Activated CD8-positive, alpha-beta memory T cell treated with anti-CD3 and anti-CD28 coated beads, Interleukin-2, amount 50 U/mL, for 1 hour (primary cell): ENCODE measurements around the gene PRB4.
"Not testable (repeated sequence)": the region's sequence is repeated elsewhere in the genome, so short reads cannot be mapped to it uniquely, and the experiment has no call there.

Source experiments
- DNase-seq: peaks from one replicate; pipeline ENCODE4 v3.0.0-alpha.2; 2020; ENCODE audit errors: extremely low read depth

PRB4 gene

DNA sequence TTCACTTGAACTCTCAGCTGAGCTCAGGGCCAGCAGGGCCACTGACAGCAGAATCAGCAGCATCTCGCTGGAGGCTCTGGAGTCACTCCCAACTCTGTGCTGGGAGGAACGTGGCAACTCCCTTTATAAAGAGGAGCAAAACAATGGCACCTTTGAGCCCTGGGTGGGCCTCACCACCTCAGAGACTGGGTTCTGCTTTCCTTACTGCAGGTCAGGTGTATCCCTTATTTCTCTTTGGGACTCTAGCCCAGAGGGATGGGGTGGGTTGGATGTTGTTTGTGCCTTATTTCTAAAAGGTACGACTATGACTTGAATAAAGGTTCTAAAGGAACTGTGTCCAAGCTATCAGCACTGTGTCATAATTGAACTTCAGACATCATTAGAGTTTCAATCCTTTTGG is at the start of gene PRB4:
PRB4 (minus strand) TSS at position 101 of the 400 bp plus-strand sequence; CDS start at position 63, 38 bp downstream.
- DNase-seq: no peak

DNA sequence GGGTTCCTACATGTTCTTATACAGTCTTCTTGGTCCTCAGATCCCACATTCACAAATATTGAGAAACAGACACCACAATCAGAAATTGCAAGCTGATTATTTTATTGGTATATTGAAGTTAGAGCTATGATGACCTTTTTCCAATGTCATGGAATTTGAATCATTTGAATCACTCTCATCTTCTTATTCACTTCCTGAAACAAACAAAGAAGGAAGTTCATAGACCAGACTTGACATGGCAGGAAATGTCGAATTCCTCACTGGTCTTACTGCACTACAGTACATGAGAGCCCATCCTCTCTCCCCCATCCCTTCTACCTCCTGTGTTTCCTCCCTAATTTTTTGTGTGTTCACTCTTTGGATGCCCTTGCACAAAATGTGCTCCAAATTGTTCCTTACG is 41.5 kb upstream of the PRB4 start:
- not testable (repeated sequence) for DNase-seq

DNA sequence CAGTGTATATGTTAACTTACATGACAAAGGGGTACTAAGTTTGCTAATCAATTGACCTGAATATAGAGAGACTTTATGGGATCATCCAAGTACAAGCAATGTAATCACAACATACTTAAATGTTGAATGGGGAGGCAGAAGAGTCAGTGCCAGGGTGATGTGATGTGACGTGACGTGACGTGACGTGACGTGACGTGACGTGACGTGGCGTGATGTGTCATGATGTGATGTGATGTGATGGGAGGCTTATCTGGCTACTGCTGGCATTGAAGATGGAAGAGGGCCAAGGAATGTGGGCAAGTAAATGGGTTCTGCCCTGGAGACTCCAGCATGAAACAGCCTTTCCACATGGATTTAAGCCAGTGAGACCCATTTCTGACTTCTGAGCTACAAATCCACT is 38.2 kb upstream of the PRB4 start:
- no peak for DNase-seq

DNA sequence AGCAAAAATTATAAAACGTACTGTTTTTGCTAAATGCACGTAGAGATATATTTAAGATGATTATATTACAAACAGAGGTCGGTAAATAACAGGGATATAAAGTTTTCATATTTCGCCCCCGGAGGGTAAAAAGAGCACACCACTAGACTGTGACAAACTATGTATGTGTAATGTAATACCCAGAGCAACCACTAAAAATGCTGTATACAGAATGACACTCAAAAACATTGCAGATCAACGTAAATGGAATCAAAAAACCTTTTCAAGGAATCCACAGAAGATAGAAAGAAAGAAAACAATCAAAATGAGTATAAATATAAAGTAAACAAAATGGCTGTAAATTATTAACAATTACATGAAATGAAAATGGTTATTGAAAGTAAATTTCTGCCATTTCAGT is 37.6 kb upstream of the PRB4 start:
- no peak for DNase-seq

DNA sequence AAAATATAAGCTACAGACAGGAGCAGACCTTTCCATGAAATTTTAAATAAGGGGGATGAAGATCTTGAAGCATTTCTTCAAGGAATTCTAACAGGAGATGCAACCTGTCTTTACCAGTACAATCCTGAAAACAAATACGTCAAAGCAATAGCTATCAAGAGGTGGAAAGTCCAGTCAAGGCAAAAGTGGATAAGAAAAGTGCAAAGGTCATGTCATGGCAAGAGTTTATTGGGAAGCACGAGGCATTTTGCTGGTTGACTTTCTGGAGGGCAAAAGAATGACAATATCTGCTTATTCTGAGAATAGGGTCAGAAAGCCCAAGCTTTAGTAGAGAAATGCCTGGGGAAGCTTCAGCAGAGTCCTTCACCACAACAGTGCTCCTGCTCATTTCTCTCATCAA is 34.3 kb upstream of the PRB4 start:
- DNase-seq: no peak

DNA sequence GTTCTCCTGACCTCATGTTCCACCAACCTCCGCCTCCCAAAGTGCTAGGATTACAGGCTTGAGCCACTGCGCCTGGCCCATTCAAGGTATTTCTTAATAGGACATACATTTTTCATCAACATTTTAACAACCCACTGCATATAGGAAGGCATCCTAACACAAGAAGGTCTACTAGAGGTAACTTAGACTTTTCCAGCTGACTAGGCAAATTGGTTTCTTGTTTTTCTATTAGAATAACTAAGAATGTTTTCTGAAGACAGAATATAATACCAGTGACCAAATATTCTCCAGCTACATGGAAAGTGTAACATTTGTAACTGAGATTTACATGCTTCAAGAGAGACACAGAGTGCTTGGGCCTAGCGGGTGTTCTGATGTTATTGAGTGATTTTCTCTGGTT is 14.2 kb upstream of the PRB4 start:
- DNase-seq: no peak

DNA sequence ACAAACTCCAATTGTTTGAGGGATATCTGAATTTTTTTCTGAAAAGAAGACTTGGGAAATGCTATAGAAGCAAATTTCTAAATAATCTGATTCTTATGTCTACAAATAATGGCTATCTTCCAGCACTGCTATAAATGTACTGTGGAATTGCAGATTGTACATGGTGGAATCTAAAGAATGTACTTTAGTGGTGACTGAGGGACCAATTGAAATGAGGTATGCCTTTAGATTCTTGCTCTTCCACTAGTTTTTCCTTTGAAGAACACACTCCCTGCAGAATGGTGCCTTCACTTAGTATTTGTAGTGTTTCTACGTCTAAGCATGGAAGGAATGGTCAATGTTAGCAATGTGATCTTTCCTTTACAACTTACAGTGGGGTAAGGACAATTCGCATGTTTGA is 11.7 kb upstream of the PRB4 start:
- no peak for DNase-seq

DNA sequence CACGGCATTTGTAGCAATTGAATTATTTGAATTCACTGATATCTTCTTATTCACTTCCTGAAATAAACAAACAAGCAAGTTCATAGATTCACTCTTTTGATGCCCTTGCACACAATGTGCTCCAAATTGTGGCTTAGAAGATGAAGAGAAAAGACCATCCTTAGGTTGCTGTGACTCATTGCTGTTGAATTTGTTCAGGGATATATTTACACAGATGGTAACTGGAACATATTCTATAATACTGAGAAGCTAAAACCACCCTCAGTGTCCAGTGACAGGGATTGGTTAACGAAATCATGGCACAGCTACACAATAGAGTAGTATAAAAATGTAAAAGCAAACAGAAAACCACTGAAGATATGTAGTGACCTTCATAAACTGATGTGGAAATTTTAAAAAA is 3.1 kb downstream of the PRB4 start:
- DNase-seq: no peak

DNA sequence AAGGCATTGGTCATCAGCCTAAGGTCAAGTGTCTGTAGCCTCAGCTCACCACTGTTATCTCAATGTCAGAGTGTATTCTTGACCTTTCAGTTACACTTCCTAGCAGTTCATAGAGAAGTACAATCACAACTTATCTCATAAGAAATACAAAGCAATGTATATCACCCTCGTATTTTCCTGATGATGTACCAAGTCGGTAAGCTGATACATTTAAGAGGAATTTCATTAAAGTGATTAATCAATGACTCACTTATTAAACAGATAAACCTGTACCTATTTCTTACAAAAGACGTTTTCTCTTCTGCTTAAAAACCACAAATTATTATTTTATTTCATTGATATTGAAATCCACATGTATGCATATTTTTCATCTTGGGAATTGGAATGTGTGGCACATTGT is 36.8 kb downstream of the PRB4 start:
- DNase-seq: no peak

DNA sequence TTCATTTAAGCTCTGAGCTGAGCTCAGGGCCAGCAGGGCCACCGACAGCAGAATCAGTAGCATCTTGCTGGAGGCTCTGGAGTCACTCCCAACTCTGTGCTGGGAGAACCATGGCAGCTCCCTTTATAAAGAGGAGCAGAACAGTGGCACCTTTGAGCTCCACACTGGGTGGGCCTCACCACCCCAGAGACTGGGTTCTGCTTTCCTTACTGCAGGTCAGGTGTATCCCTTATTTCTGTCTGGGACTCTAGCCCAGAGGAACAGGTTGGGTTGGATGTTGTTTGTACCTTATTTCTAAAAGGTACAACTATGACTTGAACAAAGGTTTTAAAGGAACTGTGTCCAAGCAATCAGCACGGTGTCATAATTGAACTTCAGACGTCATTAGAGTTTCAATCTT is 40.6 kb downstream of the PRB4 start, which contains the start of gene PRB3:
PRB3 (minus strand) TSS at position 101 of the 400 bp plus-strand sequence; CDS start at position 63, 38 bp downstream.
- no peak for DNase-seq

DNA sequence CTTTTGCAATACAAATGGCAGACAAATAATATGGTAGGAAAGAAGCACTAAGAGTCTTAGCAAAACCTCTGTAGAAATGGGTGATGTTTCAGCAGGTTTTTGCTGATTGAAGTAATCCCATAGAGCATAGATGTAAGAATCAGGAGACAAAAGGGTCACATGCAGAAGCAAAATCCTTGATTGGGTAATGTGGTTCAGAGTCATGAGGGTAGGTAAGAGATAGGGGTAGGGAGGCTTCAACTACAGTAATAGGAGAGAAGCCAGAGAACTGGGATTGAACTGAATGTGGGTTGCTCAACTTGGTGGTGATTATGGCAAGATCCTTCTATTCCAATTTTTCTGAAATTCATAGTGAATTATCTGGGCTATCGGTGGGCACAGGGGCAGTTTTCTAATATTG is 45.7 kb downstream of the PRB4 start:
- DNase-seq: no peak
